Stimulated activated CD4-positive, alpha-beta T cell treated with anti-CD3 and anti-CD28 coated beads, Interleukin-15, amount 100 ng/mL, for 1 hour (primary cell): ENCODE data around the gene LRRC8B.
A peak's percentile ranks its signal among the peaks of the same experiment; 100 is the strongest.

Experiments
- DNase-seq, 2 donors: peaks; one replicate each; pipeline ENCODE4 v3.0.0-alpha.2; 2020; ENCODE audit warnings: low read depth in 1 of 2, low spot score in 1 of 2

The LRRC8B gene

DNA sequence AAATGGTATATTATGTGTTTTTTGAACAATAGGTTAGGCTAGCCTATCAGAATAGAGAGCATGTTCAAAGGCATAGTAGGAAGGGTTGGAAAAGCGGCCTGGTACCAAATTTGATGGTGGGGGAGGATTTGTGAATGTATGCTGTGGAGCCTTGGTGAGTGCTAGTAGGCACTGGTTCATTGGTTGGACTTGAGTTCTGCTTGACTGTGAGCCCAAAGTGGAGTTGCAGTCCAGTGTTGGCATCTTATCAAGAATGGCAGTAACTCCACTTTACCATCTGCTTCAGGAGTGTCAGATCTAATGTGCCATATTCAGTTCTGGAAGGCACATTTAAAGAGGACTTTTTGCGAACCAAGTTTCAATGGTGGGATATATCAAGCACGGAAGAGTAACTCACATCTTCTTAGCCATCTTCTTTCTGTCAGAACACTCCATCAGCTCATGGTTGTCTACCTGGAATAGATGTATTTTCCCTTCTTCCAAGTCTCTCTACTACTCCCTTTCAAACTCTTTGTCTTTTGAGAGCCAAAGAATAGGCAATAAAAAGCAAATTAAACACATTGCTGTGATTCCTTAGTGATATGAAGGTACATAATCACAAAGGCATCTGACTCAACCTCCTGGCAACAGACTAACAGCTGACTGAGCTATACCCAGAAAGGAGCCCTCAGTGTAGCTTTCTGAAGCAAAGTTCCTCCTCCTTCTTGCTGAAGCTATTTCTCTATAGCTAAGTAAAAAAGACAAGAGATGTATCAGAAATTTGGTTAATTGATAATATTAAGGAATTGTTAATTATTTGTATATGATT is 21.7 kb downstream of the LRRC8B start:
- no peak for DNase-seq

- no peak for DNase-seq
Measured at GRCh38 chr1:89546934-89547562, 22.4 kb downstream of the LRRC8B start.

DNA sequence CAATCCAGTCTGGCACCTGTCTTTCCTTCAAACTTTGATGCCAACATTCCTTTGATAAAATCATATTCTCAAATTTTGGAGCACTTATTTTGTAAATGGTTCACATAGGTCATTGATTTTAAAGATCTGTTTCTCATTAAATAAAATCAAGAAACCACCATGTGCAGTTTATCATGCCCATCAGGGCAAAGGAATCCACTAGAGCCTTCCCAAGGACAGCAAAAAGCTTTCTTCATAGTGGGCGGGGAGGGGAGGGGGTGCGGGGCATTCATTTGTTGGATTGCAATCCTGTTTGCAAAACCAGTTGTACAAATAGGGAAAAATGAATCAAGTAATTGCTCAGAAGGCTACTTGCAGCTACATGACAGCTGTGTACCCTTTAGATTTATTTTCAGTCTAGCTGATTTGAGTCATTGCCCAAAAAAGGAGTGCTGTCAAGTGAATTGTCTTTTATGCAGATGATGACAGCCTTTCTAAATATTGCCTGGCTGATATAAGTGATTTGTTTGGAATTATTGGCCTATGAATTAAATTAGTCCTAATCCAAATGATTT is 23.0 kb downstream of the LRRC8B start:
- peak in 1 of 2 donors; percentile 9 for DNase-seq

- DNase-seq, result no peak
Measured at GRCh38 chr1:89548122-89548857, 23.7 kb downstream of the LRRC8B start.

GRCh38 chr1:89550995-89551394 is 26.4 kb downstream of the LRRC8B start:
- no peak for DNase-seq

GRCh38 chr1:89552471-89553081 is 27.9 kb downstream of the LRRC8B start:
- DNase-seq, result no peak

- no peak for DNase-seq
Measured at GRCh38 chr1:89553157-89553556, 28.5 kb downstream of the LRRC8B start.

- no peak for DNase-seq
Measured at GRCh38 chr1:89555550-89555949, 30.9 kb downstream of the LRRC8B start.

GRCh38 chr1:89556726-89557444 is 32.3 kb downstream of the LRRC8B start:
- no peak for DNase-seq

DNA sequence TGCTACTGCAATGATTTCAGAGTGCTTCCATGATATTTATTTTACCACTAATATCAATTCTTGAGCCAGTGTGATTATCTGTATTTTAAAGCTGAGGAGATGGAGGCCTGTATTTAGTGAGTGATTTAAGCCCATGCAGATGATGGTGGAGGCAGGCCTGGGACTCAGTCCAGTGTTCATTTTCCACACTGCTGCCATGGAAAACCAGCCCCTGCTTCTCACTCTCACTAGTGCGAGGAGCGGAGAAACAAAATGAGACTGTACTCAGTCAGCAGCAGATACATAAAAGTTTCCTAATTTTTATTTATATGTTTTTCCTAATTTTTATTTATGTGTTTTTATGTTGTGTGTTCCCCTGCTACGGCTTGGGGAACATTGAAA is 32.8 kb downstream of the LRRC8B start:
- DNase-seq, result no peak

- DNase-seq, result no peak
Measured at GRCh38 chr1:89557956-89558355, 33.3 kb downstream of the LRRC8B start.

GRCh38 chr1:89563957-89564604 is 39.5 kb downstream of the LRRC8B start:
- no peak for DNase-seq

DNA sequence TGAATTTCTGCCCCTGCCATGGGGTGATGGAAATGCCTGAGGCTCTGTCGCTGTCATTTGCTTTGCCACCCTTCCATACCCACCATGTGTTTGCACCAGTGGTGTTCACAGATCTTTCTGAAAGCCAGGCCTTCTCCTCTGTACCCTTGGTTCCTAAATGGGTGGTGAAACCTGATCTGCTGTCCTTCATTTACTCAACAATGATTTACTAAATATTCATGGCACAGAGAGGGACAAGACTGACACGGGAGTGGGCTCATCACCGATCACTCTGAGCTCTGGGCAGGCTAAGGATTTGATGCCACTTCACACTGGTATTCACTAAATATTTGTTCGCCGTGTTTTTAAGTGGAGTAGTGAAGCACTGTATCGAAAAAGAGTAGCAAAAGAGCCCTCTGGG is 40.9 kb downstream of the LRRC8B start:
- no peak for DNase-seq

- DNase-seq, result no peak
Measured at GRCh38 chr1:89566761-89567174, 42.1 kb downstream of the LRRC8B start.

DNA sequence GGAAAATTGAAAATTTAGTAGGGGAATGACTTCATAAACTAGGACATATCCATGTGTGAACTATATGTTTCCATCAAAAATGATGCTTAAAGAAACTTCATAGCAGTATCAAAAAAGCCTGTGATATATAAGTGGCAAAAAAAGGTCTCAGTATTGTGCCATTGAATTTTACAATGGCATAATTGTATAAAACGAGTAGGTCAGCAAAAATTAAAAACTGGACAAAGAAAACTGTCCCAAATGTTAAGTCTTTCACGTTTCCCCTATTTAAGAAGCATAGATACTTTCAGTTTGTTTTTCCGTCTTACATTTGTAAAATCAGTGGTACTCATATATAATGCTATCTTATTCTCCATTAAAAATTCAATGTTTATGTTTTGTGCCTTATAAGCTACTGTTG is 43.2 kb downstream of the LRRC8B start:
- DNase-seq, result no peak

- DNase-seq, result no peak
Measured at GRCh38 chr1:89573410-89573809, 48.8 kb downstream of the LRRC8B start.

DNA sequence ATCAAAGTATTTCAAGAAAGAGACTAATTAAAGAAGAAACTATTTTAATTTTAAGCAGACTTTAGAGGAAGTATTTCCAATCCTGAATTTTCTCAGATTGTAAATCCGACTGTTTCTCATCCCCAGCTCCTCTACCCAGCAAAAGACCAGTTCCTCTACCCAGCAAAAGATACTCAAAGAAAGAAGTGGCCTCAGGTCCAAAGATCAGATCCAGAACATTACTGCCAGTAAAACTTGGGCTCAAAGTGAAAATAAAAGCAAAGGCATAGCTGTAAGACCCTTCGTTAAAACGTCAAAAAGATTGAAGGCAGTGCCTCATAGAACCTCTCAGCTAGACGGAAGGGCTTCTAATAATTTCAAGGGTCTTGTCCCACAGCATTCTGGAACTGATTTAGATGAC is 50.0 kb downstream of the LRRC8B start:
- no peak for DNase-seq

DNA sequence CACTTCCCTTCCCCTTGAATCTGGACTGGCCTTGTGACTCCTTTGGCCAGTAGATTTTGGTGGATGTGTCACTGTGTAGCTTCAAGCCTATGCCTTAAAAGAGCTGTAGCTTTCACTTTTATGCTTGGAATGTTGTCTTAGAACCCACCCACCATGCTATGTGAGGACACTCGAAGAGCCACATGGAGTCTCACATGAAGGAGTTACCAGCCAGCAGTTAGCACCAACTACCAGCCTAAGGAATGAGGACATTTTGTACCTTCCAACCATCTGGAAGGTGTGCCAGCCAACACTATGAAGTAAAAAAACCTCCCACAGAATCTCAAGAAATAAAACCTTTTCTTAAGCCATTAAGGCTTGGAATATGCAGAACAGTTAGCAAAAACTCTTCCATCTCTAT is 50.6 kb downstream of the LRRC8B start:
- DNase-seq, result no peak

DNA sequence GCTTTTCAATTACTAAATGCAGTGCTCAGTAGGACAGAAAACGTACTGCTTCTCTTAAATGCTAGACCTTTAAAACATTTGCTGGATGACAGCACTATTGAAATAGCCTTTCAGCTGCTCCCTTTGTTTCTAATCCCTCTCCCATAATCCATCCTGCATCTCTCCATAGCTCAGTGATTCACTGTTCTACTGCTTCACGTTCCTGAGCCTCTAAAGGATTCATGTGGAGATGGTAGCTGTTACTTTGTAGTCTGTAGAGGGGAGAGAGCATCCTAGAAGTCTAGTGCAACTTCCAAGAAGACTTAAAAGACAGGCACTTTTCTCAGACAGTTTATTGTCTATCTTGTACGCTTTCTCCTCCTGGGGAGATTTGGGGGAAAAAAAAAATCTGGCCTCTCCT is 51.4 kb downstream of the LRRC8B start:
- no peak for DNase-seq

DNA sequence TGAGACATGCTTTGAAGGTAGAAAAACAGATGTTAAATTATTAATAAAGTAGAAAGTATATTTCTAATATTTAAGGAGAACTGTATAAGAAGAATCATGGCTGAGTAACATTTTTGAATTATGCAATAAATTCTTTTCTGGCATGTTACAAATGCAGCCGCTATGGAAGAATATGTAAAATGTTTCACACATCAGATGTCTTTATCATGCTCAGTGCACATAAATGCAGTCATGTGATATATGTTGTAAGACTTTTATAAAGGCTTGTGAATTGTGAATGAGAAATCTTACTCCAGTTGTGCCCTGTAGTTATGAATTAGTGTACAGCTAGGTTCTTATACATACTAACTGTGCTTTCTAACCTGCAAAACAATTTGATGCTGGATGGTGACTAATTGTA is 53.5 kb downstream of the LRRC8B start:
- no peak for DNase-seq
